IPS-18c (cell line): Measurements from ENCODE around the gene INPP5A.
"Not testable (repeated sequence)": the region's sequence is repeated elsewhere in the genome, so short reads cannot be mapped to it uniquely, and the experiment has no call there.

Experiments used
- H3K4me3 ChIP-seq: 2 replicates; pipeline ENCODE4 v1.7.0; 2013; ENCODE audit warnings: low read depth, mild to moderate bottlenecking, low read length, moderate library complexity; ENCODE audit not compliant: insufficient read depth
- H3K9me3 ChIP-seq: one replicate; pipeline ENCODE4 v1.6.1; 2013; ENCODE audit warnings: mild to moderate bottlenecking, low read length, moderate library complexity; ENCODE audit not compliant: control insufficient read depth, insufficient read depth

The INPP5A gene

GRCh38 chr10:132551093-132551807 lies 13.7 kb downstream of the INPP5A start:
- Histone ChIP-seq H3K9me3 (no peaks in the 10 kb centered on the region), H3K4me3 (no peak overlapping the region)

GRCh38 chr10:132551808-132552130 lies 14.2 kb downstream of the INPP5A start:
- no peaks in the 10 kb centered on the region for H3K9me3 ChIP-seq
- H3K4me3 ChIP-seq: no peak overlapping the region

- not testable (repeated sequence) for H3K9me3 ChIP-seq, H3K4me3 ChIP-seq
These were observed 15.0 kb downstream of the INPP5A start for GRCh38 chr10:132552635-132553034.

GRCh38 chr10:132553568-132553967 lies 16.0 kb downstream of the INPP5A start:
- not testable (repeated sequence) for H3K4me3 ChIP-seq, H3K9me3 ChIP-seq

GRCh38 chr10:132554053-132554990 lies 16.7 kb downstream of the INPP5A start:
- H3K4me3 ChIP-seq: no peak overlapping the region
- peaks cover 2% of the 10 kb centered on the region for H3K9me3 ChIP-seq

- Histone ChIP-seq H3K4me3 (no peak overlapping the region), H3K9me3 (peaks cover 2% of the 10 kb centered on the region)
These were observed 17.5 kb downstream of the INPP5A start for GRCh38 chr10:132554991-132555647.

- H3K9me3 ChIP-seq: peaks cover 2% of the 10 kb centered on the region
- H3K4me3 ChIP-seq: no peak overlapping the region
These were observed 18.3 kb downstream of the INPP5A start for GRCh38 chr10:132555648-132556575.

- Histone ChIP-seq H3K4me3 (no peak overlapping the region), H3K9me3 (peaks cover 2% of the 10 kb centered on the region)
These were observed 19.4 kb downstream of the INPP5A start for GRCh38 chr10:132556994-132557441.

- Histone ChIP-seq H3K4me3 (no peak overlapping the region), H3K9me3 (peaks cover 2% of the 10 kb centered on the region)
These were observed 20.3 kb downstream of the INPP5A start for GRCh38 chr10:132557696-132558515.

- no peak overlapping the region for H3K4me3 ChIP-seq
- H3K9me3 ChIP-seq: peaks cover 5% of the 10 kb centered on the region
These were observed 21.2 kb downstream of the INPP5A start for GRCh38 chr10:132558516-132559413.

GRCh38 chr10:132559538-132559937 lies 22.0 kb downstream of the INPP5A start:
- Histone ChIP-seq H3K9me3 (peaks cover 5% of the 10 kb centered on the region), H3K4me3 (no peak overlapping the region)

- Histone ChIP-seq H3K4me3 (no peak overlapping the region), H3K9me3 (peaks cover 5% of the 10 kb centered on the region)
These were observed 22.7 kb downstream of the INPP5A start for GRCh38 chr10:132560241-132560731.

- peaks cover 5% of the 10 kb centered on the region for H3K9me3 ChIP-seq
These were observed 24.8 kb downstream of the INPP5A start for GRCh38 chr10:132562177-132562915.

GRCh38 chr10:132562916-132563456 lies 25.4 kb downstream of the INPP5A start:
- H3K9me3 ChIP-seq: peaks cover 3% of the 10 kb centered on the region
- H3K4me3 ChIP-seq: no peak overlapping the region

More at GRCh38 chr10:132562177-132562915, 24.8 kb downstream of the INPP5A start:
- H3K4me3 ChIP-seq: no peak overlapping the region
